Endothelial cell of umbilical vein (primary cell): ENCODE measurements around the gene CTIF. TPM values are rescaled to one million over a fixed set of nuclear protein-coding genes. Genes with fewer than 3 reads are reported as not detected.

Experiments
- BruUV-seq: library from RNA; stranded (reverse); fragments of 400-500 nt; replicated peaks from 2 replicates; lab custom pipeline; 2021; lab: Mats Ljungman, UMichigan
- CTCF ChIA-PET: fragments of 300-600, 350-600 bp; sonication (Branson Sonifier 250); formaldehyde crosslinking; loops from one replicate; lab custom pipeline; 2021; ENCODE audit warnings: antibody characterized with exemption, inconsistent platforms; lab: Charles Lee
- POLR2A ChIA-PET: fragments of 300-600, 350-600 bp; sonication (Branson Sonifier 250); formaldehyde crosslinking; loops from one replicate; lab custom pipeline; 2021; ENCODE audit warnings: antibody characterized with exemption, inconsistent platforms; lab: Charles Lee
- DNase-seq: peaks from one replicate; pipeline ENCODE4 v3.0.0-alpha.2; 2011; ENCODE audit warnings: low read depth, low spot score
- FAIRE-seq: peaks from 2 replicates; lab custom pipeline; 2011; peaks lifted over from hg19 to GRCh38; lab: Jason Lieb, UNC
- H2AFZ ChIP-seq: 2 replicates; pipeline ENCODE4 v1.6.0; 2012; ENCODE audit warnings: low read depth, low read length, control low read depth, inconsistent platforms
- H3K27ac ChIP-seq: 2 replicates; pipeline ENCODE4 v1.5.1; 2011; ENCODE audit warnings: low read depth, mild to moderate bottlenecking, control low read depth, low read length, moderate library complexity; ENCODE audit not compliant: insufficient read depth
- H3K27me3 ChIP-seq, 2 experiments: 2 replicates each; pipeline versions ENCODE4 v1.6.0 to v1.6.1; 2011; ENCODE audit warnings: low read length in 2 of 2, mixed read lengths in 1 of 2; ENCODE audit not compliant: control insufficient read depth in 2 of 2, insufficient read depth in 2 of 2
- H3K36me3 ChIP-seq, 2 experiments: 2 replicates in 1 of 2; 3 replicates in 1 of 2; pipeline ENCODE4 v1.5.1; 2011; ENCODE audit warnings: low read length in 2 of 2, mild to moderate bottlenecking in 1 of 2, moderate library complexity in 1 of 2; ENCODE audit not compliant: control insufficient read depth in 2 of 2, insufficient read depth in 2 of 2; ENCODE audit errors: extremely low read depth in 1 of 2
- H3K4me1 ChIP-seq: 3 replicates; pipeline ENCODE4 v1.5.1; 2011; ENCODE audit warnings: mild to moderate bottlenecking, low read length; ENCODE audit not compliant: control insufficient read depth, insufficient read depth; ENCODE audit errors: extremely low read depth
- H3K4me2 ChIP-seq: 2 replicates; pipeline ENCODE4 v1.6.1; 2011; ENCODE audit warnings: low read length, control low read depth, mixed read lengths; ENCODE audit not compliant: insufficient read depth
- H3K4me3 ChIP-seq, 3 experiments: fragments of 200-600 bp in 1 of 3; sonication (generic), shearing (Covaris generic) in 1 of 3; replicated peaks in 1 of 3; 2 replicates each; pipeline ENCODE4 v1.5.1; 2011 to 2016; ENCODE audit warnings: control low read depth in 3 of 3, low read length in 3 of 3, mild to moderate bottlenecking in 2 of 3, inconsistent platforms in 1 of 3, low read depth in 1 of 3, moderate library complexity in 1 of 3; ENCODE audit not compliant: insufficient read depth in 1 of 3
- H3K79me2 ChIP-seq: 2 replicates; pipeline ENCODE4 v1.6.0; 2012; ENCODE audit warnings: low read length, inconsistent platforms; ENCODE audit not compliant: control insufficient read depth, insufficient read depth
- H3K9ac ChIP-seq: replicated peaks from 2 replicates; pipeline ENCODE3; 2011; ENCODE audit warnings: low read length, control low read depth; ENCODE audit not compliant: insufficient read depth; ENCODE audit errors: extremely low read depth
- H3K9me1 ChIP-seq: replicated peaks from 3 replicates; pipeline ENCODE4 v1.6.0; 2011; ENCODE audit warnings: mild to moderate bottlenecking, low read length; ENCODE audit not compliant: control insufficient read depth, insufficient read depth; ENCODE audit errors: extremely low read depth
- H3K9me3 ChIP-seq: replicated peaks from 2 replicates; pipeline ENCODE4 v1.5.1; 2012; ENCODE audit warnings: low read length, inconsistent platforms; ENCODE audit not compliant: control insufficient read depth, insufficient read depth
- H4K20me1 ChIP-seq: replicated peaks from 2 replicates; pipeline ENCODE3; 2011; ENCODE audit warnings: mild to moderate bottlenecking, low read length; ENCODE audit not compliant: control insufficient read depth, insufficient read depth; ENCODE audit errors: extremely low read depth
- CTCF ChIP-seq, 2 donors: IDR thresholded peaks; 1 replicate in 1 of 2; 2 replicates in 1 of 2; pipeline ENCODE4 v1.5.1; 2011; ENCODE audit warnings: low read length in 2 of 2, mild to moderate bottlenecking in 2 of 2, moderate library complexity in 2 of 2, control low read depth in 1 of 2, inconsistent platforms in 1 of 2, low read depth in 1 of 2; ENCODE audit not compliant: insufficient read depth in 1 of 2; ENCODE audit errors: extremely low read depth in 1 of 2
- EZH2 ChIP-seq: IDR thresholded peaks from 2 replicates; pipeline ENCODE4 v1.6.1; 2012; ENCODE audit warnings: borderline replicate concordance, low read depth, mild to moderate bottlenecking, moderate library complexity, low read length, inconsistent platforms; ENCODE audit not compliant: severe bottlenecking
- FOS ChIP-seq: IDR thresholded peaks from 2 replicates; pipeline ENCODE4 v1.6.1; 2011; ENCODE audit warnings: mild to moderate bottlenecking, low read length, moderate library complexity, borderline replicate concordance; ENCODE audit not compliant: insufficient read depth
- GATA2 ChIP-seq: IDR thresholded peaks from 2 replicates; pipeline ENCODE4 v1.7.0; 2011; ENCODE audit warnings: low read depth, mild to moderate bottlenecking, moderate library complexity, mixed read lengths, low read length; ENCODE audit not compliant: insufficient read length, insufficient read depth
- JUN ChIP-seq: IDR thresholded peaks from 2 replicates; pipeline ENCODE4 v1.6.1; 2011; ENCODE audit warnings: borderline replicate concordance, low read depth; ENCODE audit not compliant: insufficient read length, insufficient read depth
- MYC ChIP-seq: IDR thresholded peaks from one replicate; pipeline ENCODE4 v1.6.1; 2011; ENCODE audit warnings: mild to moderate bottlenecking, low read depth, low read length
- POLR2A ChIP-seq: IDR thresholded peaks from 2 replicates; pipeline ENCODE4 v1.6.1; 2012; ENCODE audit warnings: low read depth, mild to moderate bottlenecking, control low read depth, low read length
- POLR2AphosphoS5 ChIP-seq: IDR thresholded peaks from 2 replicates; pipeline ENCODE4 v1.6.1; 2012; ENCODE audit warnings: low read depth, mild to moderate bottlenecking, control low read depth, low read length, moderate library complexity; ENCODE audit not compliant: insufficient read depth
- dilution Hi-C: fragments of 300-500 bp; cut with MboI; formaldehyde crosslinking; loops from one replicate; pipeline ENCODE4 v1.15.0; 2019; ENCODE audit warnings: low sequenced_read_pairs; ENCODE audit not compliant: extremely low pct_ligation_motif_present
- intact Hi-C: fragments of 100-400 bp; cut with micrococcal nuclease; formaldehyde crosslinking; loops from one replicate; pipeline ENCODE4 v1.10.0; 2022
- polyA plus RNA-seq, 4 experiments: library from polyadenylated mRNA; depleted of rRNA in 3 of 4; stranded (reverse) in 3 of 4; unstranded in 1 of 4; fragments of >200 nt; gene quantifications; 2 replicates each; pipeline versions ENCODE4 v1.2.1 to v1.2.3, GENCODE V29; 2011 to 2012; ENCODE audit warnings: missing spikeins in 1 of 4
- total RNA-seq: library from RNA; stranded (reverse); gene quantifications from 2 replicates; pipeline ENCODE4 v1.2.3, GENCODE V29; 2021
- TF ChIP-seq, protein P1 (sequence below): IDR thresholded peaks from 2 replicates; pipeline ENCODE4 v1.6.1; 2011; ENCODE audit not compliant: insufficient read depth, insufficient read length

The CTIF gene
- total and polyA plus RNA-seq, 2 donors (not counting 3 experiments of a cell fraction or from before 2014, with no cell fraction given): 20.9 to 57.7 TPM

DNA sequence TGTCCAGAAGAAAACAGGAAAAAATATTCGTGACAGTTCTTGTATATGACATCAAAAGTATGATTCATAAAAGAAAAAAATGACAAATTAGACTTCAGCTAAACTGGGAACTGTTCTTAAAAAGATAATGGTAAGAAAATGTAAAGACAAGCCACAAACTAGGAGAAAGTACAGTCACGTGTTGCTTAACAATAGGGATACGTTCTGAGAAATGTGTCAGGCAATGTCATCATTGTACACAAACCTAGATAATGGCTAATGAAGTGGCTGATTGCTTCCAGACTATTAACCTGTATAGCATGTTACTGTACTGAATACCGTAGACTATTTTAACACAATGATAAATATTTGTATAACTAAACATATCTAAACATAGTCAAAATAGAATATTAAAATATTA, 35.9 kb upstream of the CTIF start:
- H3K36me3 ChIP-seq: no peaks in the 10 kb centered on the region
- H2AFZ ChIP-seq: no peak overlapping the region
- no peak for TF ChIP-seq CTCF (IDR thresholded peaks at IDR 0.05; ENCODE audit: extremely low read depth in 1 of 2, insufficient read depth in 1 of 2, low read depth in 1 of 2, low read length in 2 of 2)
- no peak for TF ChIP-seq EZH2
- TF ChIP-seq GATA2: no peak
- no peak for TF ChIP-seq JUN
- no peak for TF ChIP-seq POLR2A
- no peak for TF ChIP-seq MYC
- TF ChIP-seq, protein P1, sequence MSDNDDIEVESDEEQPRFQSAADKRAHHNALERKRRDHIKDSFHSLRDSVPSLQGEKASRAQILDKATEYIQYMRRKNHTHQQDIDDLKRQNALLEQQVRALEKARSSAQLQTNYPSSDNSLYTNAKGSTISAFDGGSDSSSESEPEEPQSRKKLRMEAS: no peak
- no peak for TF ChIP-seq POLR2AphosphoS5
- TF ChIP-seq FOS: no peak
- FAIRE-seq (no peak), DNase-seq (no peak)
- ChIA-PET POLR2A (no interaction called here), CTCF (interaction anchor here (1.4 kb wide), 1 partner anchor 18 kb away, joined by 3 read pairs; no protein-coding TSS in a partner anchor)
- peaks cover 2% of the 10 kb centered on the region for H3K9me3 ChIP-seq
- no peaks in the 10 kb centered on the region for H3K4me1 ChIP-seq
- H3K4me3 ChIP-seq: no peak overlapping the region
- intact Hi-C loops (no loop called here), dilution Hi-C loops (no loop called here)
- H3K79me2 ChIP-seq: no peaks in the 10 kb centered on the region
- BruUV-seq: no TSS peak
- no peak overlapping the region for H3K27ac ChIP-seq
- H4K20me1 ChIP-seq: no peaks in the 10 kb centered on the region
- H3K9ac ChIP-seq: no peak overlapping the region
- H3K27me3 ChIP-seq: no peaks in the 10 kb centered on the region
- no peaks in the 10 kb centered on the region for H3K9me1 ChIP-seq
- H3K4me2 ChIP-seq: no peak overlapping the region
